Stimulated activated CD4-positive, alpha-beta T cell treated with anti-CD3 and anti-CD28 coated beads, Interleukin-1b, Interleukin-23, amount 100 ng/mL, for 1 hour (primary cell): Measurements from ENCODE around the gene ZC3H12C.
A peak's percentile ranks its signal among the peaks of the same experiment; 100 is the strongest.

ENCODE experiments used
- DNase-seq, 2 donors: peaks; one replicate each; pipeline ENCODE4 v3.0.0-alpha.2; 2020; ENCODE audit warnings: low read depth in 2 of 2

ZC3H12C gene

DNA sequence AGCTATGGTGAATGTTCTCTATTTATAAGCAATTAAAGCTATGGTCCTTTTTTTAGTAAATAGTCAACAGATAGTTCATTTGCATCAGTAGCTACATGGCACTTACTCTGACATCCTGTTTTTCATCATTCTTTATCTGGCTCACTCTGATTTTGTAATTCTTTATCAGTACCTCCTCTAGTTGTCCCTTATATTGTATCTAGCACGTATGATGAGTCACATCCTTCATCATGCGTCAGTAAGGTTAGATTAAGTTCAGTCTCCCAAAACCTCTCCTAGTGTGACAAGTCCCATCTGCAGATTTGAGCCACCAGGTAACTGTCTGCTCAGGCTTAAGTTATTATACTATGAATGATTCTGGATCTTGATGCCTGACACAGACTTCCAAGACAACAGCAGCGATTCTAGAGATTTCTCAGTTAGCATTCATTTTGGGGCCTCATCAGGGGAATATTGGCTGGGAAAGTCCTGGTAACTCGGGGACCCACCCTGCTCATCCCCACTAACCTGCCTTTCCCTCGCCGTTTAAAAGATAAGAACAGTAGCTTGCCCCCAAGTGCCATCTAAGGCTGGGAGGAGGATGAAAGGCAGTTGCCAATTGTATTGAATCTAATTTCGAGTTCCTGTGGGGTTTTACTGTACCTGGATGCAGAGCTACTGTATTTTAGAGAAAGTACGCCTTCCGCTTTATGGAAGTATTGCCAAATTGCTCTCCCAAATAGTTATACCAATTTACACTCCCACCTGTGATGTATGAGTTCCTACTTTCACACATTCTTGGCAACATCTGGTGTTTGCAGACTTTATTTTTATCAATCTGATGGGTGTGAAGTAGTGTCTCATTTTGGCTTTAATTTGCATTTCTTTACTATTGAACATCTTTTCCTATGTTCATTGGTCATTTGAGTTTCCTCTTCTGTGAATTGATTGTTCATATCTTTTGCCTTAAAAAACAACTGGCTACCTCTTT lies 55.9 kb downstream of the ZC3H12C start:
- no peak for DNase-seq

- DNase-seq, result no peak
These were observed 59.0 kb downstream of the ZC3H12C start for GRCh38 chr11:110152199-110152598.

GRCh38 chr11:110153474-110153873 lies 60.3 kb downstream of the ZC3H12C start:
- DNase-seq, result no peak

GRCh38 chr11:110156503-110156902 lies 63.3 kb downstream of the ZC3H12C start:
- no peak for DNase-seq

- DNase-seq, result no peak
These were observed 65.4 kb downstream of the ZC3H12C start for GRCh38 chr11:110158317-110159200.

- no peak for DNase-seq
These were observed 66.3 kb downstream of the ZC3H12C start for GRCh38 chr11:110159476-110159875.

- no peak for DNase-seq
These were observed 66.8 kb downstream of the ZC3H12C start for GRCh38 chr11:110160016-110160415.

DNA sequence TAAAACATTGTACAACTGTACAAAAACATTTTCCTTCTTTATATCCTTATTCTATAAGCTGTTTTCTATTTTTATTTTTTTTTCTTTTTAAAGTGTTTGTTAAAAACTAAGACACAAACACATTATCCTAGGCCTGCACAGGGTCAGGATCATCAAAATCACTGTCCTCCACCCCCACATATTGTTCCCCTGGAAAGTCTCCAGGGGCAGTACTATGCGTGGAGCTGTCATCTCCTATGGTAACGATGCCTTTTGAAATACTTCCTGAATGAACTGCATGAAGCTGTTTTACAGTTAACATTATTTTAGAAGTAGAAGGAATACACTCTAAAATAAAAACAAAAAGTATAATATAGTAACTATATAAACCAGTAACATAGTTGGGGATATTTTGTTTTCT lies 67.2 kb downstream of the ZC3H12C start:
- DNase-seq, result no peak

DNA sequence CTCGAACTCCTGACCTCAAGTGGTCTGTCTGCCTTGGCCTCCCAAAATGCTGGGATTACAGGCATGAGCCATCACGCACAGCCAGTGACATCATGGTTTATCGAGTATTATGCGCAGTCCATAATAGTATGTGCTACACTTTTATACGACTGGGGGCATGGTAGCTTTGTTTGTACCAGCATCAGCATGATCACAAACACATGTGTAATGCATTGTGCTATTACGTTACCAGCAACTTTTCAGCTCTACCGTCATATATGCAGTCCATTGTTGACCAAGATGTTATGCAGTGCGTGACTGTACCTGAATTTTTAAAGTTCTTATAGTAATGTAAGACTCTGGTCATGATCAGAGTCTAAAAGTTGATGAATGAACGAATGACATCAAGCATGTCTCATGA lies 67.9 kb downstream of the ZC3H12C start:
- no peak for DNase-seq

GRCh38 chr11:110162216-110162615 lies 69.0 kb downstream of the ZC3H12C start:
- DNase-seq, result no peak

- DNase-seq, result no peak
These were observed 72.1 kb downstream of the ZC3H12C start for GRCh38 chr11:110165039-110165925.

GRCh38 chr11:110168033-110168803 lies 75.0 kb downstream of the ZC3H12C start:
- no peak for DNase-seq

DNA sequence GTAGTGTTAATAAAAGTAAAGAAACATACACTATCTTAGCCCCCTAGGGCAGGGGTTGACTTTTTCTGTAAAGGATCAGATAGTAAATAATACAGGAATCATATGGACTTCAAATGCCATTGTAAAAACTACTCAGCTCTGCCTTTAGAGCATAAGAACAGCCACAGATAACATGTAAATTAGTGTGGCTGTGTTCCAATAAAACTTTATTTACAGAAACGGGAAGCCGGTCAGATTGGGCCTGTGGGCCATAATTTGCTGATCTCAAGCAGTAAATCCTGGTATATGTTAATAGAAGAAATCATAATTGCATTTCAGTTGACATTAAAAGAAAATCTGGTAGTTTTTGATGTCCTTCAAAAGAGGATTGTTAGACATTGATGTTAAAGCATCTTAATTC lies 76.5 kb downstream of the ZC3H12C start:
- DNase-seq, result no peak

DNA sequence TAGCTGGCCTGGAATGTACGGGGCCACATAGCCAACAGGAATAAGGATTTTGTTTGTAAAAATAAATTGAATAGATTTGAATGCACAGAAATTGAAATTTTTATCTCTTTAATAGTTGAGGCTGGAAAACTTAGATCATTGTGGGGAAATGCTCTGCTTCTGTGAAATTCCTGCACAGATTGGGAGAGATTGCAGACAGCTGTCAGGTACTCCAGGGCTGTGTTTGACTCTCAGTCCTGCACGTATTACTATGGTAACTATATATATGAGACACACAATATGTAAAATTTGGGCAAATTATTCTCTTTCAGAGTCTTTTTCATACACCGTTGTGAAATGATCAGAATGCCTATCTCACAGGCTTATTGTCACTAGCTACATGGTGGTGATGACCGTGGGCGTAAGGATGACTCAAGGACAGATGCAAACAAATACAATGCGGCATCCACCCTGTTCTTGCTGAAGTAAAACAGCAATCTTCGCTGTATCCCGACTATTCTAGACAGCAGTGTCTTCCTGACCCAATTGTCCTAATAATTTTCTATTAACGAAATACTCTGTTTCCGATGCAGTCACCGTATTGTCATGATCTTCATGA lies 79.4 kb downstream of the ZC3H12C start:
- no peak for DNase-seq

DNA sequence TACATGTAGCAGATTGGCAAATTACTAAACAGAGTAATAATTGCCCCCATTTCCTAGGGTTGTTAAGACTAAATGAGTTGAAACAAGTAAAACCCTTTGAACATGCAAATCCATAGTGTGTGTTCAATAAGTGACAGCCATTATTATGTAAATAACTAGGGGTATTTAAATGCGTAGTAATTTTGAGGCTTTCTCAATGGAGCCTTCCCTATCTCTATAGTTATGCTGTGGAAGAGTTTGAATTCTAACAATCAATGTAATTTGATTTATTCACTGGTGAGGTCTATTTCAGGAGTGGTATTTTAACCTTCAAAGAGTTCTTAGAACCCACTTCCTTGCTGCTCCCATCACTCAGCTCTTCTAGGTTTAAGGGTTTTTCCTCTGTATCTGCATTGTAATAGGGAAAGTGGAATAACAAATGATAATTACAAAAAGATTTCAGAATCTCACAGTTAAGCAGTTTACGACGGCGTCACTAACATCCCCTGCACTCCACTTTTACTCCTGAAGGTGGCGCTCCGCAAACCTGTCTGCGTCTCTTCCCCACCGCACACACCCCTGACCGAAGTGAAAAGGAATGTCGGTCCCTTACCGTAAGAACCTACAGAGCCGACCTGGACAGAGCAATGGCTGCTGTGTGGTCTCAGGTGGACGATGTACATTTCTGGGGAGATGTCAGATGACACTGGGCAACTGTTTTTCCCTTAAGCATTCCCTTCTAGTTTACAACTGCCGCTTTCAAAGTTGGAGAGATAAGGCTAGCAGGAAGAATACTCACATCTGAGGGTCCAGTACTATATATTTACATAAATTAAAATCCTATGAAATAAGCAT lies 80.8 kb downstream of the ZC3H12C start:
- peak; percentile 7 to 48 for DNase-seq

DNA sequence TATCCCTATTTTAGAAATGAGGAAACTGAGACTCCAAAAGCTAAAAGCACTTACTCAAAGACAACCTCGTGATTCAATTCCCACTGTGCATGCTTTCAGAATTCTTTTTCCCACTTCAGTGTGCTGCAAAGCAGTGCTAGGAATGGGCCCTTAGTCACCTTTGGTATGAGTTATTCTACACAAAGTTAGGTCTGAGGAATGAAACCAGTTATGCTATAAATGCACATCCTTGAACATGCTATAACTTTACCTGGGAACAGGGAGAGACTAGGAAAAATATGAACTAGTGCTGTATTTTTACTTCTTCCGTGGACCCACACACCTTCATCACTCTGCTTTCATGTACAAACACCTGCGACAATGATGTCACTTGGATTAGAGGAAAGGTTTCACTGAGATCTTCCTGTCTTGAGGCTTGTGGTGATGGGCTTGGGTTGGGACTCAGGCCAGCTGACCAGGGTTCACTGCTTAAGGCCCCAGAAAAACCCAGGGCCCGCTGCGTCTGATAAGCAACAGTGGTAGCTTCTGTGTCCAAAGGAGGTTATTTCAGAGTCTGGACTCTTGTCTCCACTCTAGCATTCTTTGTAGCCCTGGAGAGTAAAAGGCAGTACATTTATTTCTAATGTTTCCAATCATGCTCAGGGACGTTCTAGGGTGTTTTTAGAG lies 81.6 kb downstream of the ZC3H12C start:
- no peak for DNase-seq

DNA sequence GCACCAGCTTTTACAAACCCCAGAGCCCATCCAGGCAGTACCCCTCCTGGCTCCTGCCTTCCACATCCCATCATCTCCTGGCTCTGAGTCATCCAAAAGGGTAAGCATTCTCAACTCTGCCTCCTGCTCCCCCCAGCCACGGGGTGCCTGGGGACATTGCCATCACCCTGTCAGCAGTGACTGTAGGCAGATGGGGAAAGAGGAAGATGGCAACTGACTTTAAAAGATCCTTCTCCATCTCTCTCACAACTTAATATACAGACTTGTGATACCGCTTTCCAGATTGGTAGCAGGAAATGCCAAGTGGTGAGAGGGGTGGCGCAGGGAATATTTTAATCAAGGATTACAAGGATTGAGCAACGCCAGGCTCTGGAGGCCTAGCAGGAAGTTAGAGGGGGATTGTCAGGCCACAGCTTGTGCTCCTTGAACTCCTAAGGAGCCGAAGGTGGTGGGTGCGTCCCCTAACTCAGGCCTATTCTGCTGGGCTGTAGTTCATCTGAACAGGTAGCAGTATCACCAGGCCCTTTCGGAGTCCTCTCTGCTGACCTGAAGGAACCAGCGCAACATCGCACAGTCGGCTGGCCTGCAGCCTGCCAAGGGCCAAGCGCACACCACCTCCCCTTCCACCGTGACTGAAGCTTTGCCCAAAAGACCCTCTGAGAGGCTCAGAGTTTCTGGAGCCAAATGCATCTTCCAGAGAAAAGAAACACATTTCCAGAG lies 83.3 kb downstream of the ZC3H12C start:
- DNase-seq, result no peak

DNA sequence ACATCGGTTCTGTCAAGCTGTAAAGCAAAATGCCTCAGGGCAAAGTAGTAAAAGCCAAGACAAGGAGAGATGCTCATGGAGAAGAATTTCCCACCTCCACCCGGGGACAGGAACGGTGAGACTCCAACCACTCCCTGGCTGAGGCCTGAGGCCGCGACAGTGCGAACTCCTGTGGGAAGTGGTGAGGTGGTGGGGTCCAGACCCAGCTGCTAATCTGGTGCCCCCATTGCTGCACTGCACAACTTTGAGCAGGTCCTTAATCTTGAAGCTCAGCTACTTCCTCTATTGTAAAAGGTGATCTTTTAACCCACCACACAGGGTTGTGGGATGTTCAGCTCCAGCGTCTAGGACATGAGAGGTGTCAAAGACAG lies 83.9 kb downstream of the ZC3H12C start:
- DNase-seq, result no peak
